Naive thymus-derived CD4-positive, alpha-beta T cell (primary cell): Measurements from ENCODE around the gene TLCD3A. TPM values are rescaled to one million over a fixed set of nuclear protein-coding genes. Genes with fewer than 3 reads are reported as not detected.

Experiments used
- ATAC-seq: fragments of 150-1000 bp; cut with Tn5 transposase; 2 replicates; pipeline ENCODE4 v1.10.0; 2021; ENCODE audit warnings: mild to moderate bottlenecking, moderate library complexity
- CTCF ChIA-PET: fragments of 350-600 bp; sonication (Branson Sonifier 250); formaldehyde crosslinking; loops from one replicate; lab custom pipeline; 2021; ENCODE audit warnings: antibody characterized with exemption; lab: Charles Lee
- POLR2A ChIA-PET: fragments of 350-600 bp; sonication (Branson Sonifier 250); formaldehyde crosslinking; loops from one replicate; lab custom pipeline; 2021; ENCODE audit warnings: antibody characterized with exemption, inconsistent platforms; lab: Charles Lee
- DNase-seq, 9 donors: peaks; one replicate each; pipeline versions ENCODE4 v3.0.0 to v3.0.0-alpha.2; 2020 to 2022; ENCODE audit warnings: mixed read lengths in 1 of 9
- H3K27ac ChIP-seq: one replicate; pipeline ENCODE4 v1.7.0; 2013; ENCODE audit warnings: mild to moderate bottlenecking, low read depth, low read length, moderate library complexity
- H3K27me3 ChIP-seq, 2 donors: one replicate each; pipeline ENCODE4 v1.7.0; 2013; ENCODE audit warnings: low read length in 2 of 2, mild to moderate bottlenecking in 2 of 2, moderate library complexity in 2 of 2; ENCODE audit not compliant: control insufficient read depth in 2 of 2, insufficient read depth in 2 of 2
- H3K36me3 ChIP-seq, 3 experiments: 1 replicate in 2 of 3; 2 replicates in 1 of 3; pipeline ENCODE4 v1.7.0; 2013; ENCODE audit warnings: low read length in 3 of 3, mild to moderate bottlenecking in 3 of 3, moderate library complexity in 1 of 3; ENCODE audit not compliant: insufficient read depth in 3 of 3, control insufficient read depth in 2 of 3
- H3K4me1 ChIP-seq, 2 donors: one replicate each; pipeline ENCODE4 v1.7.0; 2013; ENCODE audit warnings: low read length in 2 of 2, mild to moderate bottlenecking in 2 of 2, moderate library complexity in 1 of 2; ENCODE audit not compliant: control insufficient read depth in 2 of 2, insufficient read depth in 2 of 2
- H3K4me3 ChIP-seq: 2 replicates; pipeline ENCODE4 v1.7.0; 2013; ENCODE audit warnings: mild to moderate bottlenecking, low read length
- H3K9me3 ChIP-seq, 3 experiments: 1 replicate in 2 of 3; 2 replicates in 1 of 3; pipeline ENCODE4 v1.7.0; 2013; ENCODE audit warnings: low read length in 3 of 3; ENCODE audit not compliant: control insufficient read depth in 2 of 3
- H3K27ac Mint-ChIP-seq, 9 donors: one replicate each; pipeline ENCODE4 v1.8.0; 2020 to 2022; ENCODE audit warnings: mixed read lengths in 9 of 9, mild to moderate bottlenecking in 8 of 9, moderate library complexity in 5 of 9, inconsistent platforms in 2 of 9
- H3K27me3 Mint-ChIP-seq, 5 donors: one replicate each; pipeline ENCODE4 v1.8.0; 2021 to 2022; ENCODE audit warnings: mixed read lengths in 5 of 5, mild to moderate bottlenecking in 1 of 5
- H3K36me3 Mint-ChIP-seq, 5 donors: one replicate each; pipeline ENCODE4 v1.8.0; 2020 to 2022; ENCODE audit warnings: mixed read lengths in 5 of 5, mild to moderate bottlenecking in 3 of 5, inconsistent platforms in 1 of 5
- H3K4me1 Mint-ChIP-seq, 7 donors: one replicate each; pipeline ENCODE4 v1.8.0; 2020 to 2022; ENCODE audit warnings: mixed read lengths in 7 of 7, mild to moderate bottlenecking in 3 of 7, inconsistent platforms in 1 of 7
- H3K4me3 Mint-ChIP-seq, 10 donors: one replicate each; pipeline ENCODE4 v1.8.0; 2020 to 2022; ENCODE audit warnings: mild to moderate bottlenecking in 10 of 10, mixed read lengths in 10 of 10, moderate library complexity in 6 of 10, inconsistent platforms in 2 of 10
- H3K9me3 Mint-ChIP-seq, 11 donors: one replicate each; pipeline ENCODE4 v1.8.0; 2020 to 2022; ENCODE audit warnings: mixed read lengths in 11 of 11, mild to moderate bottlenecking in 4 of 11, inconsistent platforms in 1 of 11, moderate library complexity in 1 of 11
- intact Hi-C, 2 donors: fragments of 100-400 bp; cut with micrococcal nuclease; formaldehyde crosslinking; loops; one replicate each; pipeline ENCODE4 v1.15.1; 2023
- polyA plus RNA-seq, 2 donors: library from polyadenylated mRNA; unstranded; fragments of 300-500 nt; fragmentation: Illumina TruSeq; gene quantifications; one replicate each; pipeline ENCODE4 v1.2.3, GENCODE V29; 2021
- total RNA-seq, 6 experiments: library from RNA in 5 of 6; stranded (reverse) in 5 of 6; gene quantifications; 1 replicate in 5 of 6; 2 replicates in 1 of 6; pipeline ENCODE4 v1.2.3 and lab custom pipeline; 2021 to 2026

TLCD3A gene
- total and polyA plus RNA-seq, 7 experiments from 2014 or later = 0.36 to 21.5 (median 1.0) TPM; not detected in 1

- Mint-ChIP-seq H3K9me3 (peaks cover 0 to 2% (median 0%) of the 10 kb centered on the region in 11 donors), H3K27ac (peak overlapping the region in 5 of 9 donors; percentile 5 to 49 (median 31)), H3K4me1 (peaks cover 8 to 30% (median 15%) of the 10 kb centered on the region in 7 donors), H3K36me3 (peaks cover 3 to 16% (median 10%) of the 10 kb centered on the region in 5 donors), H3K27me3 (no peaks in the 10 kb centered on the region), H3K4me3 (no peak overlapping the region)
- Histone ChIP-seq H3K36me3 (peaks cover 0 to 36% (median 1%) of the 10 kb centered on the region in 3 experiments), H3K27me3 (no peaks in the 10 kb centered on the region), H3K4me1 (no peaks in the 10 kb centered on the region), H3K4me3 (no peak overlapping the region), H3K9me3 (no peaks in the 10 kb centered on the region), H3K27ac (no peak overlapping the region)
- intact Hi-C loops = loop anchor here in 1 of 2 donors (10.0 kb wide), 1 partner anchor 319 kb away; no protein-coding TSS in a partner anchor
- ChIA-PET CTCF (interaction anchor here (0.6 to 7.7 kb wide), 3 partner anchors 10 to 292 kb away, joined by 3 to 63 read pairs (median 3); no protein-coding TSS in a partner anchor), POLR2A (interaction anchor here (0.8 to 1.0 kb wide), 3 partner anchors 8 to 293 kb away, joined by 3 to 5 read pairs (median 4); partner anchors contain the start of gene VPS53)
- ATAC-seq = no peak
- no peak for DNase-seq
Observed at GRCh38 chr17:704111-704864, 28.1 kb upstream of the TLCD3A start.

- no peaks in the 10 kb centered on the region for H3K9me3 ChIP-seq
- H3K36me3 ChIP-seq = peaks cover 0 to 43% (median 5%) of the 10 kb centered on the region in 3 experiments
- Mint-ChIP-seq H3K9me3 (peaks cover 0 to 2% (median 0%) of the 10 kb centered on the region in 11 donors), H3K4me3 (no peak overlapping the region), H3K27me3 (no peaks in the 10 kb centered on the region), H3K36me3 (peaks cover 5 to 23% (median 13%) of the 10 kb centered on the region in 5 donors), H3K4me1 (peaks cover 12 to 30% (median 19%) of the 10 kb centered on the region in 7 donors), H3K27ac (peak overlapping the region in 1 of 9 donors; percentile 32)
- ATAC-seq (no peak), DNase-seq (no peak)
- intact Hi-C loops = loop anchor here in 1 of 2 donors (10.0 kb wide), 1 partner anchor 320 kb away; no protein-coding TSS in a partner anchor
- H3K27ac ChIP-seq = no peak overlapping the region
- H3K4me3 ChIP-seq = no peak overlapping the region
- no peaks in the 10 kb centered on the region for H3K4me1 ChIP-seq
- ChIA-PET CTCF (interaction anchor here (0.7 to 7.7 kb wide), 2 partner anchors 206 to 293 kb away, joined by 3 to 63 read pairs; no protein-coding TSS in a partner anchor), POLR2A (interaction anchor here (1.0 kb wide), 1 partner anchor 9 kb away, joined by 3 read pairs; no protein-coding TSS in a partner anchor)
- no peaks in the 10 kb centered on the region for H3K27me3 ChIP-seq
Observed at GRCh38 chr17:705011-705410, 27.4 kb upstream of the TLCD3A start.

GRCh38 chr17:705863-706262 is 26.5 kb upstream of the TLCD3A start:
- H3K9me3 ChIP-seq = no peaks in the 10 kb centered on the region
- CTCF ChIA-PET = no interaction called here
- no peaks in the 10 kb centered on the region for H3K27me3 ChIP-seq
- peaks cover 0 to 2% (median 0%) of the 10 kb centered on the region in 11 donors for H3K9me3 Mint-ChIP-seq
- ATAC-seq = no peak
- POLR2A ChIA-PET = no interaction called here
- no peaks in the 10 kb centered on the region for H3K4me1 ChIP-seq
- DNase-seq = no peak
- no peak overlapping the region for H3K4me3 Mint-ChIP-seq
- H3K36me3 ChIP-seq = peaks cover 0 to 43% (median 5%) of the 10 kb centered on the region in 3 experiments
- no peaks in the 10 kb centered on the region for H3K27me3 Mint-ChIP-seq
- H3K27ac ChIP-seq = no peak overlapping the region
- H3K4me3 ChIP-seq = no peak overlapping the region
- peaks cover 5 to 23% (median 10%) of the 10 kb centered on the region in 5 donors for H3K36me3 Mint-ChIP-seq
- H3K4me1 Mint-ChIP-seq = peaks cover 9 to 26% (median 18%) of the 10 kb centered on the region in 7 donors
- intact Hi-C loops = loop anchor here in 1 of 2 donors (10.0 kb wide), 1 partner anchor 321 kb away; no protein-coding TSS in a partner anchor
- peak overlapping the region in 1 of 9 donors; percentile 7 for H3K27ac Mint-ChIP-seq

- no peaks in the 10 kb centered on the region for H3K4me1 ChIP-seq
- intact Hi-C loops = loop anchor here in 1 of 2 donors (10.0 kb wide), 1 partner anchor 323 kb away; no protein-coding TSS in a partner anchor
- H3K36me3 ChIP-seq = peaks cover 0 to 38% (median 5%) of the 10 kb centered on the region in 3 experiments
- no peak overlapping the region for H3K27ac ChIP-seq
- no peaks in the 10 kb centered on the region for H3K27me3 ChIP-seq
- Mint-ChIP-seq H3K4me1 (peaks cover 17 to 38% (median 27%) of the 10 kb centered on the region in 7 donors), H3K36me3 (peaks cover 5 to 23% (median 10%) of the 10 kb centered on the region in 5 donors), H3K9me3 (peaks cover 0 to 2% (median 0%) of the 10 kb centered on the region in 11 donors), H3K4me3 (no peak overlapping the region), H3K27ac (peak overlapping the region in 2 of 9 donors; percentile 19 to 56), H3K27me3 (no peaks in the 10 kb centered on the region)
- ATAC-seq (no peak), DNase-seq (no peak)
- ChIA-PET POLR2A (no interaction called here), CTCF (no interaction called here)
- H3K4me3 ChIP-seq = no peak overlapping the region
- H3K9me3 ChIP-seq = no peaks in the 10 kb centered on the region
Observed at GRCh38 chr17:708132-708531, 24.3 kb upstream of the TLCD3A start.

- H3K27me3 ChIP-seq = no peaks in the 10 kb centered on the region
- no peak overlapping the region for H3K4me3 ChIP-seq
- intact Hi-C loops = no loop called here
- peaks cover 0 to 2% (median 0%) of the 10 kb centered on the region in 5 donors for H3K27me3 Mint-ChIP-seq
- H3K9me3 Mint-ChIP-seq = no peaks in the 10 kb centered on the region
- H3K4me1 ChIP-seq = peaks cover 10 to 12% of the 10 kb centered on the region in 2 donors
- DNase-seq = no peak
- POLR2A ChIA-PET = no interaction called here
- no peaks in the 10 kb centered on the region for H3K9me3 ChIP-seq
- no peak overlapping the region for H3K27ac Mint-ChIP-seq
- H3K4me3 Mint-ChIP-seq = no peak overlapping the region
- no peak for ATAC-seq
- peaks cover 10 to 26% (median 19%) of the 10 kb centered on the region in 7 donors for H3K4me1 Mint-ChIP-seq
- CTCF ChIA-PET = interaction anchor here (0.8 kb wide), 1 partner anchor 17 kb away, joined by 5 read pairs; no protein-coding TSS in a partner anchor
- H3K36me3 ChIP-seq = peaks cover 0 to 8% (median 0%) of the 10 kb centered on the region in 3 experiments
- peaks cover 0 to 4% (median 0%) of the 10 kb centered on the region in 5 donors for H3K36me3 Mint-ChIP-seq
- H3K27ac ChIP-seq = no peak overlapping the region
Observed at GRCh38 chr17:718075-718474, 14.3 kb upstream of the TLCD3A start.

- H3K27ac ChIP-seq = no peak overlapping the region
- peaks cover 0 to 4% (median 0%) of the 10 kb centered on the region in 5 donors for H3K36me3 Mint-ChIP-seq
- H3K9me3 Mint-ChIP-seq = peaks cover 0 to 3% (median 0%) of the 10 kb centered on the region in 11 donors
- ATAC-seq (no peak), DNase-seq (no peak)
- H3K4me3 ChIP-seq = no peak overlapping the region
- peaks cover 0 to 10% (median 6%) of the 10 kb centered on the region in 7 donors for H3K4me1 Mint-ChIP-seq
- H3K4me3 Mint-ChIP-seq = no peak overlapping the region
- CTCF ChIA-PET = no interaction called here
- no peaks in the 10 kb centered on the region for H3K36me3 ChIP-seq
- H3K9me3 ChIP-seq = no peaks in the 10 kb centered on the region
- intact Hi-C loops = no loop called here
- no peaks in the 10 kb centered on the region for H3K4me1 ChIP-seq
- POLR2A ChIA-PET = no interaction called here
- no peaks in the 10 kb centered on the region for H3K27me3 ChIP-seq
- H3K27me3 Mint-ChIP-seq = peaks cover 0 to 2% (median 0%) of the 10 kb centered on the region in 5 donors
- peak overlapping the region in 1 of 9 donors; percentile 3 for H3K27ac Mint-ChIP-seq
Observed at GRCh38 chr17:720706-721539, 11.5 kb upstream of the TLCD3A start.
